Endothelial cell of umbilical vein (primary cell): ENCODE results near the gene RPSA. TPM values are rescaled to one million over a fixed set of nuclear protein-coding genes. Genes with fewer than 3 reads are reported as not detected.

Experiments used
- BruUV-seq: library from RNA; stranded (reverse); fragments of 400-500 nt; replicated peaks from 2 replicates; lab custom pipeline; 2021; lab: Mats Ljungman, UMichigan
- CTCF ChIA-PET: fragments of 300-600, 350-600 bp; sonication (Branson Sonifier 250); formaldehyde crosslinking; loops from one replicate; lab custom pipeline; 2021; ENCODE audit warnings: antibody characterized with exemption, inconsistent platforms; lab: Charles Lee
- POLR2A ChIA-PET: fragments of 300-600, 350-600 bp; sonication (Branson Sonifier 250); formaldehyde crosslinking; loops from one replicate; lab custom pipeline; 2021; ENCODE audit warnings: antibody characterized with exemption, inconsistent platforms; lab: Charles Lee
- DNase-seq: peaks from one replicate; pipeline ENCODE4 v3.0.0-alpha.2; 2011; ENCODE audit warnings: low read depth, low spot score
- FAIRE-seq: peaks from 2 replicates; lab custom pipeline; 2011; peaks lifted over from hg19 to GRCh38; lab: Jason Lieb, UNC
- H2AFZ ChIP-seq: 2 replicates; pipeline ENCODE4 v1.6.0; 2012; ENCODE audit warnings: low read depth, low read length, control low read depth, inconsistent platforms
- H3K27ac ChIP-seq: 2 replicates; pipeline ENCODE4 v1.5.1; 2011; ENCODE audit warnings: low read depth, mild to moderate bottlenecking, control low read depth, low read length, moderate library complexity; ENCODE audit not compliant: insufficient read depth
- H3K27me3 ChIP-seq, 2 experiments: 2 replicates each; pipeline versions ENCODE4 v1.6.0 to v1.6.1; 2011; ENCODE audit warnings: low read length in 2 of 2, mixed read lengths in 1 of 2; ENCODE audit not compliant: control insufficient read depth in 2 of 2, insufficient read depth in 2 of 2
- H3K36me3 ChIP-seq, 2 experiments: 2 replicates in 1 of 2; 3 replicates in 1 of 2; pipeline ENCODE4 v1.5.1; 2011; ENCODE audit warnings: low read length in 2 of 2, mild to moderate bottlenecking in 1 of 2, moderate library complexity in 1 of 2; ENCODE audit not compliant: control insufficient read depth in 2 of 2, insufficient read depth in 2 of 2; ENCODE audit errors: extremely low read depth in 1 of 2
- H3K4me1 ChIP-seq: 3 replicates; pipeline ENCODE4 v1.5.1; 2011; ENCODE audit warnings: mild to moderate bottlenecking, low read length; ENCODE audit not compliant: control insufficient read depth, insufficient read depth; ENCODE audit errors: extremely low read depth
- H3K4me2 ChIP-seq: 2 replicates; pipeline ENCODE4 v1.6.1; 2011; ENCODE audit warnings: low read length, control low read depth, mixed read lengths; ENCODE audit not compliant: insufficient read depth
- H3K4me3 ChIP-seq, 3 experiments: fragments of 200-600 bp in 1 of 3; sonication (generic), shearing (Covaris generic) in 1 of 3; replicated peaks in 1 of 3; 2 replicates each; pipeline ENCODE4 v1.5.1; 2011 to 2016; ENCODE audit warnings: control low read depth in 3 of 3, low read length in 3 of 3, mild to moderate bottlenecking in 2 of 3, inconsistent platforms in 1 of 3, low read depth in 1 of 3, moderate library complexity in 1 of 3; ENCODE audit not compliant: insufficient read depth in 1 of 3
- H3K79me2 ChIP-seq: 2 replicates; pipeline ENCODE4 v1.6.0; 2012; ENCODE audit warnings: low read length, inconsistent platforms; ENCODE audit not compliant: control insufficient read depth, insufficient read depth
- H3K9ac ChIP-seq: replicated peaks from 2 replicates; pipeline ENCODE3; 2011; ENCODE audit warnings: low read length, control low read depth; ENCODE audit not compliant: insufficient read depth; ENCODE audit errors: extremely low read depth
- H3K9me1 ChIP-seq: replicated peaks from 3 replicates; pipeline ENCODE4 v1.6.0; 2011; ENCODE audit warnings: mild to moderate bottlenecking, low read length; ENCODE audit not compliant: control insufficient read depth, insufficient read depth; ENCODE audit errors: extremely low read depth
- H3K9me3 ChIP-seq: replicated peaks from 2 replicates; pipeline ENCODE4 v1.5.1; 2012; ENCODE audit warnings: low read length, inconsistent platforms; ENCODE audit not compliant: control insufficient read depth, insufficient read depth
- H4K20me1 ChIP-seq: replicated peaks from 2 replicates; pipeline ENCODE3; 2011; ENCODE audit warnings: mild to moderate bottlenecking, low read length; ENCODE audit not compliant: control insufficient read depth, insufficient read depth; ENCODE audit errors: extremely low read depth
- EZH2 ChIP-seq: IDR thresholded peaks from 2 replicates; pipeline ENCODE4 v1.6.1; 2012; ENCODE audit warnings: borderline replicate concordance, low read depth, mild to moderate bottlenecking, moderate library complexity, low read length, inconsistent platforms; ENCODE audit not compliant: severe bottlenecking
- FOS ChIP-seq: IDR thresholded peaks from 2 replicates; pipeline ENCODE4 v1.6.1; 2011; ENCODE audit warnings: mild to moderate bottlenecking, low read length, moderate library complexity, borderline replicate concordance; ENCODE audit not compliant: insufficient read depth
- GATA2 ChIP-seq: IDR thresholded peaks from 2 replicates; pipeline ENCODE4 v1.7.0; 2011; ENCODE audit warnings: low read depth, mild to moderate bottlenecking, moderate library complexity, mixed read lengths, low read length; ENCODE audit not compliant: insufficient read length, insufficient read depth
- JUN ChIP-seq: IDR thresholded peaks from 2 replicates; pipeline ENCODE4 v1.6.1; 2011; ENCODE audit warnings: borderline replicate concordance, low read depth; ENCODE audit not compliant: insufficient read length, insufficient read depth
- MYC ChIP-seq: IDR thresholded peaks from one replicate; pipeline ENCODE4 v1.6.1; 2011; ENCODE audit warnings: mild to moderate bottlenecking, low read depth, low read length
- POLR2A ChIP-seq: IDR thresholded peaks from 2 replicates; pipeline ENCODE4 v1.6.1; 2012; ENCODE audit warnings: low read depth, mild to moderate bottlenecking, control low read depth, low read length
- POLR2AphosphoS5 ChIP-seq: IDR thresholded peaks from 2 replicates; pipeline ENCODE4 v1.6.1; 2012; ENCODE audit warnings: low read depth, mild to moderate bottlenecking, control low read depth, low read length, moderate library complexity; ENCODE audit not compliant: insufficient read depth
- dilution Hi-C: fragments of 300-500 bp; cut with MboI; formaldehyde crosslinking; loops from one replicate; pipeline ENCODE4 v1.15.0; 2019; ENCODE audit warnings: low sequenced_read_pairs; ENCODE audit not compliant: extremely low pct_ligation_motif_present
- intact Hi-C: fragments of 100-400 bp; cut with micrococcal nuclease; formaldehyde crosslinking; loops from one replicate; pipeline ENCODE4 v1.10.0; 2022
- polyA plus RNA-seq, 4 experiments: library from polyadenylated mRNA; depleted of rRNA in 3 of 4; stranded (reverse) in 3 of 4; unstranded in 1 of 4; fragments of >200 nt; gene quantifications; 2 replicates each; pipeline versions ENCODE4 v1.2.1 to v1.2.3, GENCODE V29; 2011 to 2012; ENCODE audit warnings: missing spikeins in 1 of 4
- total RNA-seq: library from RNA; stranded (reverse); gene quantifications from 2 replicates; pipeline ENCODE4 v1.2.3, GENCODE V29; 2021
- TF ChIP-seq, protein P1 (sequence below), 2 donors: IDR thresholded peaks; 1 replicate in 1 of 2; 2 replicates in 1 of 2; pipeline ENCODE4 v1.5.1; 2011; ENCODE audit warnings: low read length in 2 of 2, mild to moderate bottlenecking in 2 of 2, moderate library complexity in 2 of 2, control low read depth in 1 of 2, inconsistent platforms in 1 of 2, low read depth in 1 of 2; ENCODE audit not compliant: insufficient read depth in 1 of 2; ENCODE audit errors: extremely low read depth in 1 of 2
- TF ChIP-seq, protein P2 (sequence below): IDR thresholded peaks from 2 replicates; pipeline ENCODE4 v1.6.1; 2011; ENCODE audit not compliant: insufficient read depth, insufficient read length

RPSA gene
- total and polyA plus RNA-seq, 2 donors (not counting 3 experiments of a cell fraction or from before 2014, with no cell fraction given): 1,357 to 3,687 TPM

DNA sequence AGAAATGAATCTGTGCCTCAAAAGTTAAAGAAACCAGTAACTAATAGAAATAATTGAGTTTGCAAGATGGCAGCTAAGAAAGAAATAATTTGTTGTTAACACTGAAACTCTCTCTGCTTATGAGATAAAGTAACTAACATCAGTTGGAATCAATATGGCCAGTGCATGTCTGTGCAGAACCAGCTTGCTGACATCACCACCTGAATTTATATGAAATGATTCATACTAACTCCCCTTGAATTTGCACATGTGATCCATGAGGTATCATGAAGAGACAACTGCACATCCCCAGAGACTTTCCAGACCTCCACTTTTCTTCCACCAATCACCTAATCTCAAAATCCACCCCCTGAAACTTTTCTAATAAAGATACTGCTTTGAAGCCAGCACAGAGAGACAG is 33.7 kb upstream of the RPSA start:
- Histone ChIP-seq H3K4me1 (peaks cover 11% of the 10 kb centered on the region), H3K4me2 (no peak overlapping the region), H3K27ac (no peak overlapping the region), H3K9me3 (no peaks in the 10 kb centered on the region), H2AFZ (no peak overlapping the region), H3K4me3 (no peak overlapping the region), H3K36me3 (no peaks in the 10 kb centered on the region), H3K27me3 (peaks cover 0 to 2% of the 10 kb centered on the region in 2 experiments), H4K20me1 (no peaks in the 10 kb centered on the region), H3K9me1 (no peaks in the 10 kb centered on the region), H3K79me2 (no peaks in the 10 kb centered on the region), H3K9ac (no peak overlapping the region)
- DNase-seq (no peak), FAIRE-seq (no peak)
- TF ChIP-seq JUN (no peak), FOS (no peak), POLR2A (no peak), POLR2AphosphoS5 (no peak), EZH2 (no peak), MYC (no peak), GATA2 (no peak)
- TF ChIP-seq, protein P1, sequence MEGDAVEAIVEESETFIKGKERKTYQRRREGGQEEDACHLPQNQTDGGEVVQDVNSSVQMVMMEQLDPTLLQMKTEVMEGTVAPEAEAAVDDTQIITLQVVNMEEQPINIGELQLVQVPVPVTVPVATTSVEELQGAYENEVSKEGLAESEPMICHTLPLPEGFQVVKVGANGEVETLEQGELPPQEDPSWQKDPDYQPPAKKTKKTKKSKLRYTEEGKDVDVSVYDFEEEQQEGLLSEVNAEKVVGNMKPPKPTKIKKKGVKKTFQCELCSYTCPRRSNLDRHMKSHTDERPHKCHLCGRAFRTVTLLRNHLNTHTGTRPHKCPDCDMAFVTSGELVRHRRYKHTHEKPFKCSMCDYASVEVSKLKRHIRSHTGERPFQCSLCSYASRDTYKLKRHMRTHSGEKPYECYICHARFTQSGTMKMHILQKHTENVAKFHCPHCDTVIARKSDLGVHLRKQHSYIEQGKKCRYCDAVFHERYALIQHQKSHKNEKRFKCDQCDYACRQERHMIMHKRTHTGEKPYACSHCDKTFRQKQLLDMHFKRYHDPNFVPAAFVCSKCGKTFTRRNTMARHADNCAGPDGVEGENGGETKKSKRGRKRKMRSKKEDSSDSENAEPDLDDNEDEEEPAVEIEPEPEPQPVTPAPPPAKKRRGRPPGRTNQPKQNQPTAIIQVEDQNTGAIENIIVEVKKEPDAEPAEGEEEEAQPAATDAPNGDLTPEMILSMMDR (IDR thresholded peaks at IDR 0.05; ENCODE audit: extremely low read depth in 1 of 2, insufficient read depth in 1 of 2, low read depth in 1 of 2, low read length in 2 of 2): no peak
- TF ChIP-seq, protein P2, sequence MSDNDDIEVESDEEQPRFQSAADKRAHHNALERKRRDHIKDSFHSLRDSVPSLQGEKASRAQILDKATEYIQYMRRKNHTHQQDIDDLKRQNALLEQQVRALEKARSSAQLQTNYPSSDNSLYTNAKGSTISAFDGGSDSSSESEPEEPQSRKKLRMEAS: no peak
- intact Hi-C loops (no loop called here), dilution Hi-C loops (no loop called here)
- CTCF ChIA-PET: interaction anchor here (1.3 kb wide), 1 partner anchor 82 kb away, joined by 3 read pairs; no protein-coding TSS in a partner anchor
- POLR2A ChIA-PET: no interaction called here
- BruUV-seq: no TSS peak
